Activated CD8-positive, alpha-beta T cell treated with anti-CD3 and anti-CD28 coated beads, Interleukin-2, amount 10 ng/mL, durations not matched to agents 7 days and 5 days (primary cell): ENCODE data around the gene SLC25A42. TPM values are rescaled to one million over a fixed set of nuclear protein-coding genes. Genes with fewer than 3 reads are reported as not detected.

Experiments used
- ATAC-seq: fragments of 150-1000 bp; cut with Tn5 transposase; one replicate; pipeline ENCODE4 v1.10.0; 2021; ENCODE audit warnings: moderate library complexity
- CTCF ChIA-PET: fragments of 350-600 bp; sonication (Branson Sonifier 250); formaldehyde crosslinking; loops from one replicate; lab custom pipeline; 2021; ENCODE audit warnings: antibody characterized with exemption; lab: Charles Lee
- POLR2A ChIA-PET: fragments of 350-600 bp; sonication (Branson Sonifier 250); formaldehyde crosslinking; loops from one replicate; lab custom pipeline; 2021; ENCODE audit warnings: antibody characterized with exemption; lab: Charles Lee
- DNase-seq: peaks from one replicate; pipeline ENCODE4 v3.0.0-alpha.2; 2020
- H3K27ac Mint-ChIP-seq: one replicate; pipeline ENCODE4 v1.8.0; 2021; ENCODE audit warnings: mild to moderate bottlenecking, mixed read lengths
- H3K27me3 Mint-ChIP-seq: one replicate; pipeline ENCODE4 v1.8.0; 2021; ENCODE audit warnings: low read depth, mixed read lengths
- H3K36me3 Mint-ChIP-seq: one replicate; pipeline ENCODE4 v1.8.0; 2021; ENCODE audit warnings: low read depth, mixed read lengths
- H3K4me1 Mint-ChIP-seq: one replicate; pipeline ENCODE4 v1.8.0; 2021; ENCODE audit warnings: low read depth, mixed read lengths
- H3K4me3 Mint-ChIP-seq: one replicate; pipeline ENCODE4 v1.8.0; 2021; ENCODE audit warnings: mild to moderate bottlenecking, mixed read lengths
- H3K9me3 Mint-ChIP-seq: one replicate; pipeline ENCODE4 v1.8.0; 2022; ENCODE audit warnings: mixed read lengths; ENCODE audit not compliant: insufficient read depth
- total RNA-seq, 2 experiments: library from RNA; stranded (reverse); gene quantifications; one replicate each; pipeline ENCODE4 v1.2.3, GENCODE V29; 2021

The SLC25A42 gene
- total RNA-seq, 2 experiments from 2014 or later, result 20.1 to 20.2 TPM

DNA sequence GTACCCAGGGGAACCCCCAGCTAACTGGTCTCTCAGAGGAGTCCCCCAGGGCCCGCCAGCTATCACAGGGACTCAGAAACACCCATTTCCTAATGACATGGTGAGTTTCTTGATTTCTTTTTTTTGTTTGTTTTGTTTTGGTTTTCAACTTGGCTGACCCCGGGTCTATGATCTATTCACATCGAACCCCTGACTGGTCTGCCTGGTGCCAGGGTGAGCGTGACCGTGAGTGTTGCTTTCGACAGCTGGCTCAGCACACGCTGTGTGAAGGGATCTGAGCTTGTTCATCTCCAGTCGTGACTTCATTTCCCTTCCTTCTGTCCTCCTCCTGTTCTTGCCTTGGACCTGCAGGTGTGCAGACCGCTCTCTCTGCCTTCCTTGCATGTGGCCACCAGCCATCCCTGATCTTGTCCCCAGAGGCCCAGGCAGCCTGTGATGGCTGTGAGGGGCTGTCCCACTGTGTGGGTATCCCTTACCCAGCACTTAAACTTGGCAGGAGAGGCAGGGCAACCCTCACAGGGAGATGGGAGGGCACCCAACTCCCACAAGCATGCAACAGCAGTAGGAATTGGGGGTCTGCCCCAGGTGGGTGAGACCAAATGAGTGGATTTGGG lies 48.3 kb downstream of the SLC25A42 start:
- H3K4me3 Mint-ChIP-seq, result no peak overlapping the region
- H3K27me3 Mint-ChIP-seq, result no peaks in the 10 kb centered on the region
- POLR2A ChIA-PET, result interaction anchor here (1.6 kb wide), 1 partner anchor 47 kb away, joined by 5 read pairs; no protein-coding TSS in a partner anchor
- H3K27ac Mint-ChIP-seq, result no peak overlapping the region
- H3K36me3 Mint-ChIP-seq, result no peaks in the 10 kb centered on the region
- CTCF ChIA-PET, result no interaction called here
- no peaks in the 10 kb centered on the region for H3K9me3 Mint-ChIP-seq
- DNase-seq (no peak), ATAC-seq (no peak)
- H3K4me1 Mint-ChIP-seq, result peaks cover 7% of the 10 kb centered on the region

GRCh38 chr19:19113040-19113626 lies 49.3 kb downstream of the SLC25A42 start:
- Mint-ChIP-seq H3K9me3 (no peaks in the 10 kb centered on the region), H3K36me3 (no peaks in the 10 kb centered on the region), H3K4me3 (no peak overlapping the region), H3K4me1 (peaks cover 7% of the 10 kb centered on the region), H3K27me3 (no peaks in the 10 kb centered on the region), H3K27ac (no peak overlapping the region)
- peak; percentile 61 for ATAC-seq
- CTCF ChIA-PET, result interaction anchor here (0.7 kb wide), 1 partner anchor 43 kb away, joined by 3 read pairs; no protein-coding TSS in a partner anchor
- peak; percentile 38 for DNase-seq
- POLR2A ChIA-PET, result interaction anchor here (0.7 kb wide), 1 partner anchor 261 kb away, joined by 3 read pairs; no protein-coding TSS in a partner anchor

DNA sequence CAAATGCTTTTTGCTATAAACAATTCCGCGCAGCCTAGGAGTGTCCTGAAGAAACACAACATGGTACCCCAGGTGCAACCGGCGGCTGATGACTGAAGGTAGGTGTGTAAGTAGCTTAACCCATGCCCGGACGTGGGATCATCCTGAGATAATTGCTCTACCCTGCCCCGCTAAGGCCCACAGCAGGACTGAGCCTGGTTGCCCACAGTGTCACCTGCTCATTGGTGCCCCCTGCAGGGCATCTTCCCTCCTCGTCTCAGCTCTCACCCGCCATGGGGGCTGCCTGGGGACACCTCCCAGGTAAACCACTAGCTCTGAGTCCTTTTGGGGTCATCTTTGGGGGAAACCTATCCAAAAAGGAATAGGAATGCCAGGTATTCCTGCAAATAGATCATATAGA lies 52.2 kb downstream of the SLC25A42 start:
- Mint-ChIP-seq H3K9me3 (no peaks in the 10 kb centered on the region), H3K27ac (no peak overlapping the region), H3K36me3 (peaks cover 4% of the 10 kb centered on the region), H3K4me3 (no peak overlapping the region), H3K4me1 (peaks cover 7% of the 10 kb centered on the region), H3K27me3 (no peaks in the 10 kb centered on the region)
- DNase-seq (peak; percentile 56), ATAC-seq (peak; percentile 47)
- POLR2A ChIA-PET, result no interaction called here
- CTCF ChIA-PET, result interaction anchor here (0.8 to 2.9 kb wide), 8 partner anchors 20 to 63 kb away, joined by 3 to 8 read pairs (median 4); partner anchors contain the start of gene MEF2B

DNA sequence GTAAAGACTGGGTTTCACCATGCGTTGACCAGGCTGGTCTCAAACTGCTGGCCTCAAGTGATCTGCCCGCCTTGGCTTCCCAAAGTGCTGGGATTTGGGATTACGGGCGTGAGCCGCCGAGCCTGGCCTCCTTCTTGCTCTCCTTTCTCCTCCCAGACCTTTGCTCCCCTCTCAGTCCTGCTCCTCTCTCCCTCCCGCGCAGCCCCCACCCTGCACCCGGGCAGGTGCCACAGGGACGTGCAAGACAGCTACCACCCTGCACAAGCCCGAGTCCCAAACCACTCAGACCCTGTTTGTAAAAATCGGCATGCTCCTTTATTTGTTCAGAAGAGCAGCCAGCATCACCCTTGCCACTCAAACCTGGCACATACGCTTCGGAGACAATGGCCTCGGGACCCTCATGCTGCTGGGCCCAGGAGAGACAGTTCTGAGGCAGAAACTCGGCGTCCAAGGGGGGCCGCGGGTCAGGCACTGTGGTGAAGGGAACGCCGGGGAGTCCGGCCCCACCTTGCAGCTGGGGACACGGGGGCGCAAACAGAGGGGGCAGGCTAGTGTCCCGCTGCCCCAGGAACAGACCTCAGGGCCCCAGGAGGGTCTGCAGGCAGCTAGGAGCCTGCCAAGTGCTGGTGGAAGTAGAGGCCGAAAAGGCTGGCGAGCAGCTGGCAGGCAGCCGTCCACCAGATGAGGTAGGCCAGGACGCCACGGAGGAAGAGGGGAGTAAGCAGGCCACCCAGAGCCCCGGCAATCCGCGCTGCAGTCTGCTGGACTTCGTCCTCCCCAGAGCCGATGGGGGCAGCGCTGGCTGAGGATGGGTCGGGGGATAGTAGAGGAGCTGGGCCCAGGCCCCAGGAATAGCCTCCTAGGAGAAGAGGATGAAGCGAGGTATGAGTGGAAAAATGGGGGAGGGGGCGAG lies 55.8 kb downstream of the SLC25A42 start:
- no peak for ATAC-seq
- Mint-ChIP-seq H3K9me3 (no peaks in the 10 kb centered on the region), H3K4me1 (no peaks in the 10 kb centered on the region), H3K27ac (no peak overlapping the region), H3K27me3 (no peaks in the 10 kb centered on the region), H3K4me3 (no peak overlapping the region), H3K36me3 (peaks cover 17% of the 10 kb centered on the region)
- ChIA-PET POLR2A (no interaction called here), CTCF (no interaction called here)
- no peak for DNase-seq

DNA sequence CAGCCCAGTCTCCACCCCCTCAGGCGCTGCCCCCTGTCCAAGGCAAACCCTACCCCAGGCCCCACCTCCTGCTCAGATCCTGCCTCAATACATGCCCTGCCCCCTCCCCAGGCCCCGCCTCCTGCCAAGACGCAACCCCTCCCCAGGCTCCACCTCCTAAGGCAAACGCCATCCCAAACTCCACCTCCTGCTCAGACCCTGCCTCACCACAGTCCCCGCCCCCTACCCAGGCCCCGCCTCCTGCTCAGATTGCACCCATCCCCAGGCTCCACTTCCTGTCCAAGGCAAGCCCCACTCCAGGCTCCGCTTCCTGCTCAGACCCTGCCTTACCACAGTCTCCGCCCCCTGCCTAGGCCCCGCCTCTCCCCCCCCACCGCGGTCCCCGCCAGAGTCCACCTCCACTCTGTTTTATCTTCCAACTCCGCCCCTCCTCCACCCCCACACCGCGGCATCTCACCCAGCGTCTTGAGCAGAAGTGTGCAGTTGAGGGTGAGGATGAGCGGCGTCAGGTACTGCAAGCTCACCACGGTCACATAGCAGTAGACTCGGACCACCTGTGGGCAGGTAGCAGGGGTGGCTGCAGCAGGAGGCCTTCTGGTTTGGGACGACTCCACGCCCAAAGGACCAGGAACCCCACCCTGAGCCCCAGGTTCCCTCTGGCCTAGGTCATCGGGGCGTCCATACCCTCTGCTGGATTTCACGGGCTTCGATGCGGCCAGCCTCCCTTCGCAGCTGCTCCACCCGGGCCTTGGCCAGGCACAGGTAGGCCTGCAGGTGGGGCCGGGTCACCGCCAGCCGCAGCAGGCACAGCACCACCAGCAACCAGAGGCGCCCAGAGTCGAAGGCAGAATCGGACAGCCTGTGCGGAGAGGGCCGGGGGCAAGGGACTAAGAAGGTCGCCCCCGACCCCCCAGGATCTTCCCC lies 56.8 kb downstream of the SLC25A42 start:
- Mint-ChIP-seq H3K27ac (no peak overlapping the region), H3K4me3 (no peak overlapping the region), H3K4me1 (no peaks in the 10 kb centered on the region), H3K27me3 (no peaks in the 10 kb centered on the region), H3K36me3 (peaks cover 17% of the 10 kb centered on the region), H3K9me3 (no peaks in the 10 kb centered on the region)
- DNase-seq (peak; percentile 46), ATAC-seq (peak; percentile 43)
- ChIA-PET POLR2A (no interaction called here), CTCF (no interaction called here)

DNA sequence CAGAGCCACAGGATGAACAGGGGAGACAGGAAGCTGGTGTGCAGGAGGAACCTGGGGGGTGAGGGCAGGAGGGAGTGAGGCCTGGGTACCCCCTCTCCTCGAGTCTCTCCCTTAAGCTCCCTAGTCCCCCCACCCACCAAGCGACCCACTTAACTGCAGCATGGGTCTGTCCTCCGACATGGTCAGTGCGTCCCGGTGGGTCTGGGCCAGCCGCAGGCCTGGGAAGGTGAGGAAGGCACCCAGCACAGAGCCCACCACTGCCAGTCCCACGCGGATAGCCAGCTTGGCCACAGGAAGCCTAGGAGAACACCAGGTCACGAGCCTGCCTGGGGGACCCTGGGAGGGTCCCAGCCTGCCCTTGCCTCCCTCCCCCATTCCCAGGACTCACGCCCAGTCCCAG lies 57.6 kb downstream of the SLC25A42 start:
- ChIA-PET CTCF (no interaction called here), POLR2A (no interaction called here)
- Mint-ChIP-seq H3K9me3 (no peaks in the 10 kb centered on the region), H3K4me1 (no peaks in the 10 kb centered on the region), H3K36me3 (peaks cover 20% of the 10 kb centered on the region), H3K27ac (no peak overlapping the region), H3K27me3 (no peaks in the 10 kb centered on the region), H3K4me3 (no peak overlapping the region)
- no peak for ATAC-seq
- DNase-seq, result no peak

DNA sequence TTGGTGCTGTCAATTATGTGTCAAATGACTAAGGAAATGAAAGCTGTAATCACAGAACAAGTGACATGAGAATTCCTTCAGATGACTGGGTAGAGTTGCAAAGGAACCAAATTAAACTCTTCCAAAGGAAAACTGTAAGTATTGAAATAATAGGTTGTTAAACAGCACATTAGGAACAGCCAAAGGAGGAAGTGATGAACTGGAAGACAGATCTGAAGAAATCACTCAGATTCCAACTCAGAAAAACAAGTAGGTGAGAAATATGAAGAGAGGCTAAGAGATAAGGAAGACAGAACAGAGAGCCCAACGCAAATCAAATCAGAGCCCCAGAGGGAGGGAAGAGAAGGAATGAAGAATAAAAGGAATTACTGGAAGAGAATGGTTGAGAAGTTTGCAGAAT lies 59.1 kb downstream of the SLC25A42 start:
- ChIA-PET CTCF (interaction anchor here (1.3 kb wide), 2 partner anchors 52 kb away, joined by 4 to 6 read pairs; no protein-coding TSS in a partner anchor), POLR2A (no interaction called here)
- Mint-ChIP-seq H3K4me3 (no peak overlapping the region), H3K27me3 (no peaks in the 10 kb centered on the region), H3K9me3 (no peaks in the 10 kb centered on the region), H3K27ac (no peak overlapping the region), H3K36me3 (peaks cover 21% of the 10 kb centered on the region), H3K4me1 (no peaks in the 10 kb centered on the region)
- ATAC-seq (no peak), DNase-seq (no peak)

DNA sequence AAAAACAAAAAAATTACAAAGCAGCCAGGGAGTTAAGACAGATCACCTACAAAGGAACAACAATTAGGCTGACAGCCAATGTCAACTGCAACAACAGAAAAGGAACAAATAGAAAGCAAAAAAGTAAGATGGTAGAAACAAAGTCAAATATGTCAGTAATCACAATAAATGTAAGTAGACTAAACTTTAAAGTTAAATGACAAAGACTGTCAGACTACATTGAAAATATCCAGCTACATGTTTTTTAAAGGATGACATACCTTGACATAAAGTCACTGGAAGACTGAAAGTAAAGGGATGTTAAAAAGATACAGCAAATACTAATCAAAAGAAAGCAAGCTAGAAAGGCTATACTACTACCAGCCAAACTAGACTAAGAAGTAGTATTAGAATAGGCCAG lies 59.6 kb downstream of the SLC25A42 start:
- ChIA-PET POLR2A (no interaction called here), CTCF (interaction anchor here (1.3 kb wide), 1 partner anchor 52 kb away, joined by 4 read pairs; no protein-coding TSS in a partner anchor)
- Mint-ChIP-seq H3K27me3 (no peaks in the 10 kb centered on the region), H3K36me3 (peaks cover 22% of the 10 kb centered on the region), H3K4me3 (no peak overlapping the region), H3K4me1 (no peaks in the 10 kb centered on the region), H3K9me3 (no peaks in the 10 kb centered on the region), H3K27ac (no peak overlapping the region)
- DNase-seq, result no peak
- ATAC-seq, result no peak

GRCh38 chr19:19126102-19126501 lies 62.3 kb downstream of the SLC25A42 start:
- H3K27me3 Mint-ChIP-seq, result no peaks in the 10 kb centered on the region
- ChIA-PET POLR2A (no interaction called here), CTCF (no interaction called here)
- H3K27ac Mint-ChIP-seq, result no peak overlapping the region
- DNase-seq (no peak), ATAC-seq (no peak)
- no peak overlapping the region for H3K4me3 Mint-ChIP-seq
- no peaks in the 10 kb centered on the region for H3K9me3 Mint-ChIP-seq
- H3K4me1 Mint-ChIP-seq, result no peaks in the 10 kb centered on the region
- H3K36me3 Mint-ChIP-seq, result peaks cover 20% of the 10 kb centered on the region

DNA sequence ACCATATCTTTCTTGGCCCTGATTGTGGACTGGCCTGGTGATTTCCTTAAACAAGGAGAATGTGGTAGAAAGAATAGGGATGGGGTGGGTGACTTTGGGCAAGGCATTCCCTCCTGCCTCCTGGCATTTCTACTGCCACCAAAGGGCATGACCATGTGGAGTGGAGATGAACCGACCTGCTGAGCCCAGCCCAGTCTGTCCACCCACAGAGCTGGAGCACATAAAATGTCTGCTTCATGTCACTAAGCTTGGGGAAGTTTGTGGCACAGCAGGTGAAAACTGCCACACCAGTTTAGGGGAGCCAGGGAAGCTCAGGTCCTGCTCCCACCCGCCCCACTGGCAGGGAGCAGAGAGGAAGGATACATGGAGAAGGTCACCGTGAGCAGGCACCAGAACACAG lies 68.2 kb downstream of the SLC25A42 start:
- Mint-ChIP-seq H3K4me1 (peaks cover 6% of the 10 kb centered on the region), H3K27me3 (no peaks in the 10 kb centered on the region), H3K36me3 (peaks cover 21% of the 10 kb centered on the region), H3K9me3 (no peaks in the 10 kb centered on the region), H3K4me3 (no peak overlapping the region), H3K27ac (no peak overlapping the region)
- ChIA-PET CTCF (no interaction called here), POLR2A (no interaction called here)
- no peak for DNase-seq
- ATAC-seq, result no peak

- Mint-ChIP-seq H3K27me3 (no peaks in the 10 kb centered on the region), H3K27ac (no peak overlapping the region), H3K36me3 (peaks cover 20% of the 10 kb centered on the region), H3K4me1 (peaks cover 15% of the 10 kb centered on the region), H3K9me3 (no peaks in the 10 kb centered on the region), H3K4me3 (no peak overlapping the region)
- ATAC-seq (no peak), DNase-seq (no peak)
- ChIA-PET CTCF (no interaction called here), POLR2A (no interaction called here)
These were observed 69.1 kb downstream of the SLC25A42 start for GRCh38 chr19:19132912-19133311.
